Keratinocyte (primary cell): ENCODE measurements around the gene STOM.

Experiments
- EZH2 ChIP-seq: IDR thresholded peaks from one replicate; pipeline ENCODE4 v1.6.1; 2012; ENCODE audit warnings: inconsistent platforms, mild to moderate bottlenecking, low read length, moderate library complexity
- TF ChIP-seq, protein P1 (sequence below), 3 experiments: IDR thresholded peaks in 1 of 3; conservative IDR thresholded peaks in 1 of 3; optimal IDR thresholded peaks in 1 of 3; 2 replicates in 2 of 3; 3 replicates in 1 of 3; pipeline versions ENCODE3 to v1.5.1; 2011; ENCODE audit warnings: low read length in 3 of 3, mild to moderate bottlenecking in 3 of 3, moderate library complexity in 2 of 3, control low read depth in 1 of 3, inconsistent platforms in 1 of 3; ENCODE audit not compliant: insufficient read depth in 2 of 3; ENCODE audit errors: extremely low read depth in 1 of 3

DNA sequence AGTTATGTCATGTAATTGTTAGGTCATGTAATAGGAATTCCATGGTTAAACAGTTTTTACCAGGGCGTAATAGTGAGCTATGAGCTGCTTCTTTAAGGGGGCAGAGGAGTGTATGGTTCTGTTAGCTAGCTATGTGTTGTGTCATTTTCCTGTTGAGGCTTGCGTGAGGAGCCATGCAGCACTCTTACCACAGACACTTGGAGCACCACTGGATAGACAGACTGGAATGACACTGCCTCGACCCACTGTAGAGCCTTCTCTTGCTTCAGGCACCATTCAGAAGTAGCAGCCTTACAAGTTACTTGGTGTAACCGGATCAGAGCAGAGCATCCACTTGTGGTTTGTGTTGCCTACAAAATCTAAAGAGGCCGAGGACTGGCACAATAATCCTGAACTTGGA lies 28.3 kb upstream of the STOM start:
- TF ChIP-seq, protein P1, sequence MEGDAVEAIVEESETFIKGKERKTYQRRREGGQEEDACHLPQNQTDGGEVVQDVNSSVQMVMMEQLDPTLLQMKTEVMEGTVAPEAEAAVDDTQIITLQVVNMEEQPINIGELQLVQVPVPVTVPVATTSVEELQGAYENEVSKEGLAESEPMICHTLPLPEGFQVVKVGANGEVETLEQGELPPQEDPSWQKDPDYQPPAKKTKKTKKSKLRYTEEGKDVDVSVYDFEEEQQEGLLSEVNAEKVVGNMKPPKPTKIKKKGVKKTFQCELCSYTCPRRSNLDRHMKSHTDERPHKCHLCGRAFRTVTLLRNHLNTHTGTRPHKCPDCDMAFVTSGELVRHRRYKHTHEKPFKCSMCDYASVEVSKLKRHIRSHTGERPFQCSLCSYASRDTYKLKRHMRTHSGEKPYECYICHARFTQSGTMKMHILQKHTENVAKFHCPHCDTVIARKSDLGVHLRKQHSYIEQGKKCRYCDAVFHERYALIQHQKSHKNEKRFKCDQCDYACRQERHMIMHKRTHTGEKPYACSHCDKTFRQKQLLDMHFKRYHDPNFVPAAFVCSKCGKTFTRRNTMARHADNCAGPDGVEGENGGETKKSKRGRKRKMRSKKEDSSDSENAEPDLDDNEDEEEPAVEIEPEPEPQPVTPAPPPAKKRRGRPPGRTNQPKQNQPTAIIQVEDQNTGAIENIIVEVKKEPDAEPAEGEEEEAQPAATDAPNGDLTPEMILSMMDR (optimal IDR thresholded peaks at IDR 0.05 in 1 of 3, IDR thresholded peaks at IDR 0.05 in 1 of 3, conservative IDR thresholded peaks at IDR 0.05 in 1 of 3; ENCODE audit: extremely low read depth in 1 of 3, insufficient read depth in 2 of 3, low read length in 3 of 3), result no peak
- no peak for TF ChIP-seq EZH2
